GM13977 (cell line): ENCODE results near the gene ST6GAL1.
"Not testable (repeated sequence)": the region's sequence is repeated elsewhere in the genome, so short reads cannot be mapped to it uniquely, and the experiment has no call there.

ENCODE experiments used
- DNase-seq: peaks from one replicate; pipeline ENCODE4 v3.0.0; 2012; ENCODE audit warnings: low spot score
- in situ Hi-C: fragments of 300-500 bp; cut with MboI; formaldehyde crosslinking; loops from one replicate; pipeline ENCODE4 v1.12.0; 2022; ENCODE audit warnings: low sequenced_read_pairs, low pct_unique_long_range_greater_than_20kb, mixed read lengths, inconsistent platforms; ENCODE audit not compliant: unreplicated experiment
- TF ChIP-seq, protein P1 (sequence below): IDR thresholded peaks from 2 replicates; pipeline ENCODE4 v1.5.1; 2012; ENCODE audit warnings: mild to moderate bottlenecking, control low read depth; ENCODE audit not compliant: insufficient read depth; ENCODE audit errors: extremely low read depth, missing control alignments

ST6GAL1 gene

DNA sequence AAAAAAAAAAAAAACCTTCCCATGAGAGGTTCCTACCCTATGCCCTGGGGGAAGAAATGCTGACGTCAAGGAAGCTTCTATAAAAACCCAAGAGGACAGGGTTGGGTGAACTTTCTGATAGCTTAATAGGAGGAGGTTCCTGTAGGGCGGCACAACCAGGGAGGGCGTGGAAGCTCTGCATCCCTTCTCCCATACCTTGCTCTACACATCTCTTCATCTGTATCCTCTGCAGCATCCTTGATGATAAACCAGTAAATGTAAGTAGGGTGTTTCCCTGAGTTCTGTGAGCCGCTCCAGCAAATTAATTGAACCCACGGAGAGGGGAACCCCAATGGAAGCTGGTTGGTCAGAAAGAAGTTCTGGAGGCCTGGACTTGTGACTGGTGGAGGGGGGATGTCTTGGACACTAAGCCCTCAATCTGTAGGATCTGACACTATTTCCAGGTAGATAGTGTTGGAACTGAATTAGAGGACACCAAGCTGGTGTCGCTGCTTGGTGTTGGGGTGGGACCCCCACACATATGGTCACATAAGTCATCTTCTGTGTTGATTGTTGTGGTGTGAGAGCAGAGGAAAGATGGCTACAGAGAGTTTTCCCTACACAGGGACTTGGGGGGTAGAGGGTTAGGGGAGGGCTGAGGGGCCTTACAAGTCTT, 91.5 kb downstream of the ST6GAL1 start:
- TF ChIP-seq, protein P1, sequence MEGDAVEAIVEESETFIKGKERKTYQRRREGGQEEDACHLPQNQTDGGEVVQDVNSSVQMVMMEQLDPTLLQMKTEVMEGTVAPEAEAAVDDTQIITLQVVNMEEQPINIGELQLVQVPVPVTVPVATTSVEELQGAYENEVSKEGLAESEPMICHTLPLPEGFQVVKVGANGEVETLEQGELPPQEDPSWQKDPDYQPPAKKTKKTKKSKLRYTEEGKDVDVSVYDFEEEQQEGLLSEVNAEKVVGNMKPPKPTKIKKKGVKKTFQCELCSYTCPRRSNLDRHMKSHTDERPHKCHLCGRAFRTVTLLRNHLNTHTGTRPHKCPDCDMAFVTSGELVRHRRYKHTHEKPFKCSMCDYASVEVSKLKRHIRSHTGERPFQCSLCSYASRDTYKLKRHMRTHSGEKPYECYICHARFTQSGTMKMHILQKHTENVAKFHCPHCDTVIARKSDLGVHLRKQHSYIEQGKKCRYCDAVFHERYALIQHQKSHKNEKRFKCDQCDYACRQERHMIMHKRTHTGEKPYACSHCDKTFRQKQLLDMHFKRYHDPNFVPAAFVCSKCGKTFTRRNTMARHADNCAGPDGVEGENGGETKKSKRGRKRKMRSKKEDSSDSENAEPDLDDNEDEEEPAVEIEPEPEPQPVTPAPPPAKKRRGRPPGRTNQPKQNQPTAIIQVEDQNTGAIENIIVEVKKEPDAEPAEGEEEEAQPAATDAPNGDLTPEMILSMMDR = no peak
- in situ Hi-C loops = no loop called here

DNA sequence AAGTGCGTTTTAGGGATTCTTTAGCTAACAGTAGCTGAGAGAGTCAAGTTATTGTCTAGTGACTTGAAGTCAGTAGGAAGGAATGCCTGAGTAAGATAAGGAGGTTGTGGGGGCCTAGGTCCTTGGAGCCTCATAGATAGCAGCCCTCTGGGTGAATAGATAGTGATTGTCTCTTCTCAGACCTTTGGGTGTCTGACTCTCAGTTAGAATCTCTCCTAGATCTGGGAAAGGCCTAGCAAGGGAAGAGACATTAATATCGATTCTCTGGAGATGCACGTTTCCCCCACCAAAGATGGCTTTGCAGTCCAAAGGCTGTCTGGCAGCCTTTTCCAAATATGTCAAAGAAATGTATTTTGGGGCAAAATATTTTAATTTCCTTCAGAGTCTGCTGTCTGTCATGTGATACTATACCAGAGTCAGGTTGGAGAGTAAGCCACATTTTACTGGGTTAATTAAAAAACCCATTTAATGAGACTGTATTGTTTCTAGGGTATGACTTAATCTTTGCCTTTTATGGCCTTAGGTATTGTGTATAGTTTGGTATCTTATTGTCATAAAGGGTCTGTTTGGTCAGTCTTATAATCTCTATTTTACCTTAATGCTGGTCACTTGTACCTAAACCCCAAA, 92.2 kb downstream of the ST6GAL1 start:
- DNase-seq = no peak
- TF ChIP-seq, protein P1 = no peak
- in situ Hi-C loops = no loop called here

More for the DNA sequence above, 91.5 kb downstream of the ST6GAL1 start:
- DNase-seq = no peak

DNA sequence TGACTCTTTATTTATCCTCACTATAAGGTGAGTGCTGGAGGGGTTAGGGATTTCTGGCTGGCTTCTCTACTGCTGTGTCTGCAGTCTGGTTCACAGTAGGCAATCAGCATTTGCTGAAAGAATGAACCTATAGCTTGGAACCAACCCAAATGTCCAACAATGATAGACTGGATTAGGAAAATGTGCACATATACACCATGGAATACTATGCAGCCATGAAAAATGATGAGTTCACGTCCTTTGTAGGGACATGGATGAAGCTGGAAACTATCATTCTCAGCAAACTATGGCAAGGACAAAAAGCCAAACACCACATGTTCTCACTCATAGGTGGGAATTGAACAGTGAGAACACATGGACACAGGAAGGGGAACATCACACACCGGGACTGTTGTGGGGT, 93.0 kb downstream of the ST6GAL1 start:
- in situ Hi-C loops, DNase-seq: not testable (repeated sequence)

DNA sequence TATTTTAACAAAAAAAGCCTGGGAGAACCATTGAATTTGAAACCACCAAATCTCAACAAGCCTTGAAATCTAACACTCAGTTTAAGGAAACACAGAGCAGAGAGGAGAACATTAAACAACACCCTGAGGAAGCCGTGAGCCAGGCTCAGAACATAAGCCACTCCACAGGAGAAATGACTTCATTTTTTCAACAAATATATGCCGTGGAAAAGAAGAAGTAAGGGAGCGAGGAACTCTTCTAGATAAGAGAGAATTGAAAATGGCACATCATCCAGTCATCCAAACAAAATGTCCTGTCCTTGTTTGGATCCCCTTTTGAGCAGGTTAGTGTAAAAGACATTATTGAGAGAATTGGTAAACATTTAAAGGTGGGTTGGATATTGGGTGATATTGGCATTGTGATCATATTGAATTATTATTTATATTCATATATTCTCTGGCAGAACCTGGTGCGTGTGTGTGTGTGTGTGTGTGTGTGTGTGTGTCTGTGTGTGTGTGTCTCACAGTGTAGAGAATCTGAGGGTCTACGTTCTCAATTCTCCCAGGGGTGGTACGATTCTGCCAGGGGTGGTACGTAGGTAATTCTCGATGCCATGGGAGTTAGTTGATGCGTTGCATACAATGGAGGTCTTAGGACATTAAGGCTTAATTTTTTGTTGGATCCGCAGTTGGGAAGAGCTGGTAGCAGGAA, 94.4 kb downstream of the ST6GAL1 start:
- TF ChIP-seq, protein P1 = no peak
- DNase-seq = no peak
- in situ Hi-C loops = no loop called here

DNA sequence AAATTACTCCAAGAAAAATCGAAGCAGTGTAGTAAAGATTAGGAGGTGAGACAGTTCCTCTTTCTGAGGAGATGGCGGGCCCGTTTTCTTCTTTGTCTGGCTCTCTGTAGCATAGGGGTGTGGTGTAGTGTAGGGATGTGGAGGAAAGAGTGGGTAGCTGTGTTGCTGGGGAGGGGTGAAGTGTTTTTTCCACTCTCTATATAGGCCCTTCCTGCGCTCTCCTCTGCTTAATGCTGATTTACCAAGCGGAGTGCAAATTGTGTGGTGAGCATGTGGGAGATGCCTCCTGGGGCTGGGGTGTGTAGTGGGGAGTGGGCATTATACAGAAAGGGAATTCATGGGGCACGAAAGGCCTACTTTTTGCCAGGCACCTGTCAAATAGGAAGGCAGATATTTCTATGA, 94.9 kb downstream of the ST6GAL1 start:
- no peak for DNase-seq
- in situ Hi-C loops = no loop called here
- TF ChIP-seq, protein P1 = no peak

DNA sequence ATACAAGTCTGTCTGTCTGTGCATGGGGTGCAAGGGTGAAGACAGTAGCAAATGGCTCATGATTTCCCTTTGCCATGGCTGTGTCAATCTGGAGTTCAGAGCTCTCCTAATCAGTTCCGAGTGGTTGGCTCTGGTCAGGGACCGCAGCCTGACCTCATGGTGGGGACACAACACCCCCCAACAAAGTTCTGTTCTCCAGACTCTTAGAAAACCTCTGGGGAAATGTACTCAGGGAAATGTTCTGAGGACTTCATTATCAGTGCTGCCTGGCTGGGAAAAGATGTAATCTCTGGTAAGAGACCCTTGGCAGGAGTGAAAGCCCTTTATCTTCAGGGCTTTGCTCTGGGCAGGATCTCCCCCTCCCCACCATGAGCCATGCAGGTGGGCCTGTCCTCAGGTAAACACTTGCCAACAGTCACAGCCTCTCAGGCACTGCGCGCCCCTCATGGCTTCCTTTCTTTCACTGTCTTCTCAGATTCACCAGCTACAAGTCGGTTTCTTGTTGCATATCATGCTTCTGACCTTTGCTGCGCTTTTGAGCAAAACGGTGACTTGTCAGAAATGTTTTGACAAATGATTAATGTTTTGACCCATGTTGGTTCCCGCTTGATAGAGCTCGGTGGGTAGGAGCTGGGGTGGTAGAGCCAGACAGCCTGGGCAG, 95.5 kb downstream of the ST6GAL1 start:
- TF ChIP-seq, protein P1 = no peak
- no peak for DNase-seq
- in situ Hi-C loops = no loop called here
